T47D (cell line): ENCODE measurements around the gene ATG14.
"Not testable (repeated sequence)": the region's sequence is repeated elsewhere in the genome, so short reads cannot be mapped to it uniquely, and the experiment has no call there.

ENCODE experiments used
- DNase-seq, 2 experiments: peaks; one replicate each; pipeline versions ENCODE4 v3.0.0 to v3.0.0-alpha.2; 2011 to 2012; ENCODE audit warnings: low read depth in 1 of 2, low spot score in 1 of 2
- JUND ChIP-seq: IDR thresholded peaks from 2 replicates; pipeline ENCODE4 v1.6.1; 2012; ENCODE audit warnings: low read depth
- in situ Hi-C: cut with HindIII; loops from 2 replicates; pipeline ENCODE4 v1.10.0; 2016; ENCODE audit warnings: low sequenced_read_pairs, low pct_unique_long_range_greater_than_20kb

The ATG14 gene

GRCh38 chr14:55411426-55412389 lies at the start of gene ATG14:
Gene ATG14 (minus strand): TSS chr14:55411830. CDS start chr14:55411822, 8 bp downstream.
- DNase-seq, result peak; percentile 85 to 90
- in situ Hi-C loops, result no loop called here
- TF ChIP-seq JUND, result no peak

GRCh38 chr14:55458800-55459515 lies 47.3 kb upstream of the ATG14 start:
- DNase-seq, result no peak
- no peak for TF ChIP-seq JUND
- in situ Hi-C loops, result no loop called here

- no peak for DNase-seq
- in situ Hi-C loops, result no loop called here
- TF ChIP-seq JUND, result no peak
Observed at GRCh38 chr14:55457496-55457895, 45.9 kb upstream of the ATG14 start.

- in situ Hi-C loops, result not testable (repeated sequence)
Observed at GRCh38 chr14:55456411-55456810, 44.8 kb upstream of the ATG14 start.

GRCh38 chr14:55454264-55455002 lies 42.8 kb upstream of the ATG14 start:
- no peak for DNase-seq
- in situ Hi-C loops, result no loop called here
- no peak for TF ChIP-seq JUND

More at GRCh38 chr14:55456411-55456810, 44.8 kb upstream of the ATG14 start:
- not testable (repeated sequence) for DNase-seq

- no peak for TF ChIP-seq JUND
- no peak for DNase-seq
- in situ Hi-C loops, result no loop called here
Observed at GRCh38 chr14:55451950-55452349, 40.3 kb upstream of the ATG14 start.

- in situ Hi-C loops, result no loop called here
- no peak for DNase-seq
- TF ChIP-seq JUND, result no peak
Observed at GRCh38 chr14:55451398-55451797, 39.8 kb upstream of the ATG14 start.

GRCh38 chr14:55450987-55451386 lies 39.4 kb upstream of the ATG14 start:
- TF ChIP-seq JUND, result no peak
- no peak for DNase-seq
- in situ Hi-C loops, result no loop called here

GRCh38 chr14:55450539-55450938 lies 38.9 kb upstream of the ATG14 start:
- TF ChIP-seq JUND, result no peak
- DNase-seq, result no peak
- in situ Hi-C loops, result no loop called here

- in situ Hi-C loops, result no loop called here
- no peak for TF ChIP-seq JUND
- DNase-seq, result no peak
Observed at GRCh38 chr14:55450124-55450523, 38.5 kb upstream of the ATG14 start.

GRCh38 chr14:55449116-55449515 lies 37.5 kb upstream of the ATG14 start:
- no peak for TF ChIP-seq JUND
- no peak for DNase-seq
- in situ Hi-C loops, result no loop called here

- in situ Hi-C loops, result no loop called here
- no peak for TF ChIP-seq JUND
- DNase-seq, result peak in 1 of 2 experiments; percentile 40
Observed at GRCh38 chr14:55448141-55448614, 36.5 kb upstream of the ATG14 start.

GRCh38 chr14:55446833-55447232 lies 35.2 kb upstream of the ATG14 start:
- no peak for TF ChIP-seq JUND
- DNase-seq, result no peak
- in situ Hi-C loops, result no loop called here
